LNCaP clone FGC (cell line): Measurements from ENCODE around the gene MOV10L1.
A peak's percentile ranks its signal among the peaks of the same experiment; 100 is the strongest.
"Not testable (repeated sequence)": the region's sequence is repeated elsewhere in the genome, so short reads cannot be mapped to it uniquely, and the experiment has no call there.

Source experiments
- DNase-seq: peaks from one replicate; pipeline ENCODE4 v3.0.0-alpha.2; 2011; ENCODE audit warnings: low read depth
- H3K4me3 ChIP-seq: 2 replicates; pipeline ENCODE4 v1.5.1; 2011; ENCODE audit warnings: mild to moderate bottlenecking, low read depth, low read length, control low read depth
- CTCF ChIP-seq: IDR thresholded peaks from 2 replicates; pipeline ENCODE4 v1.5.1; 2012; ENCODE audit warnings: mild to moderate bottlenecking; ENCODE audit not compliant: control insufficient read depth, insufficient read depth; ENCODE audit errors: extremely low read depth

MOV10L1 gene

GRCh38 chr22:50134481-50134880, 44.7 kb downstream of the MOV10L1 start:
- TF ChIP-seq CTCF: no peak
- no peak for DNase-seq
- no peak overlapping the region for H3K4me3 ChIP-seq

GRCh38 chr22:50136581-50137015, 46.8 kb downstream of the MOV10L1 start:
- TF ChIP-seq CTCF: no peak
- DNase-seq: peak; percentile 82
- no peak overlapping the region for H3K4me3 ChIP-seq

- DNase-seq, H3K4me3 ChIP-seq: not testable (repeated sequence)
These were observed 47.5 kb downstream of the MOV10L1 start for GRCh38 chr22:50137277-50137676.

GRCh38 chr22:50138041-50138440, 48.2 kb downstream of the MOV10L1 start:
- TF ChIP-seq CTCF: no peak
- no peak overlapping the region for H3K4me3 ChIP-seq
- no peak for DNase-seq

GRCh38 chr22:50138988-50139387, 49.2 kb downstream of the MOV10L1 start:
- H3K4me3 ChIP-seq: no peak overlapping the region
- no peak for DNase-seq
- TF ChIP-seq CTCF: no peak

GRCh38 chr22:50139843-50140415, 50.1 kb downstream of the MOV10L1 start:
- no peak overlapping the region for H3K4me3 ChIP-seq
- TF ChIP-seq CTCF: no peak
- DNase-seq: no peak

GRCh38 chr22:50140615-50141014, 50.8 kb downstream of the MOV10L1 start:
- no peak for DNase-seq
- no peak for TF ChIP-seq CTCF
- H3K4me3 ChIP-seq: no peak overlapping the region
